ENCODE data around the gene TERF2IP.

Gene TERF2IP

GRCh38 chr16:75687361-75687760 lies 39.8 kb downstream of the TERF2IP start:
- H3K4me3 ChIP-seq (ENCODE audit: low read length), result no peak overlapping the region
- no peak for DNase-seq (ENCODE audit: low read depth)
- TF ChIP-seq CTCF (IDR thresholded peaks at IDR 0.05; ENCODE audit: insufficient read depth, low read depth, low read length, missing control alignments), result no peak

DNA sequence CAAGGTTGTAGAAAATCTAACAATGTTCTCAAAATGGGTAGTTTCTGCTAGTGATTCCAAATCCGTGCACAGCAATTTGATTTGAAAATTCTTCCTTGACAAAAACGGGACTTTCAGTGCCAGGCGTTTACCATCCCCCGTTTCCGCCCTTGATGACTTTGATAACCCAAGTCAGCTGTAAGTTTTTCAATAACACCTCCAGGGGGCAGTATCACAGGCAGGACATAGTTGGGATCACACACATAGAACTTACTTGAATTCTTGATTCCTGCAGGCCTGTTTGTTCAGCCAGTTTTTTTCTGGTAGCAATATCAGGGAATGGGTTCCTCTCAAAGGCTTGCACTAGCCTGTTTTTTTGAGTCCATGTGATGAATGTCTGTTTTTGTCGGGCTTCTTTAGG lies 48.1 kb downstream of the TERF2IP start:
- no peak for DNase-seq (ENCODE audit: low read depth)
- no peak overlapping the region for H3K4me3 ChIP-seq (ENCODE audit: low read length)
- TF ChIP-seq CTCF (IDR thresholded peaks at IDR 0.05; ENCODE audit: insufficient read depth, low read depth, low read length, missing control alignments), result no peak

- TF ChIP-seq CTCF (IDR thresholded peaks at IDR 0.05; ENCODE audit: insufficient read depth, low read depth, low read length, missing control alignments), result no peak
- no peak for DNase-seq (ENCODE audit: low read depth)
- H3K4me3 ChIP-seq (ENCODE audit: low read length), result no peak overlapping the region
Measured at GRCh38 chr16:75697571-75697970, 50.0 kb downstream of the TERF2IP start.

DNA sequence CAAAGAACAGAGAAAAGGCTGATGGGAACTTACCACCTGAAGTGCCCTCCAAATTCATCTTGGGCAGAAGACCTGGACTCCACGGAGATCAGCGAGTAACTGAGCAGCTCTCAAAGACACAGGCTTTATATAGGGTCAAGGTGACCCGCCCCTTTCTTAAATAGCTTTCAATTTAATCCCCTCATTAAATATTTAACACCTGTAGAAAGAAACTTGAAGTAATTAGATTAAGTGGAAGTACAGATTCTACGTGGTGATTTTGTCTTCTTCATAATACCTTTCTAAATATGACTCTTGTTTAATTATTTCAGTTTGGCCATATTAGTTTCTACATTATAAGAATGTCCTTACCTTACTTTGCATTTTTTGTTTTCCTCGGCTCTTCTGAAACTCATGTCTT lies 53.8 kb downstream of the TERF2IP start, which contains the start of gene DUXB:
DUXB (minus strand) TSS at position 101 of the 400 bp plus-strand sequence; CDS start at position 58, 43 bp downstream.
- TF ChIP-seq CTCF (IDR thresholded peaks at IDR 0.05; ENCODE audit: insufficient read depth, low read depth, low read length, missing control alignments), result no peak
- no peak within 1 kb of the TSS for H3K4me3 ChIP-seq (ENCODE audit: low read length)
- DNase-seq (ENCODE audit: low read depth), result no peak

GRCh38 chr16:75702242-75702641 lies 54.7 kb downstream of the TERF2IP start:
- no peak for TF ChIP-seq CTCF (IDR thresholded peaks at IDR 0.05; ENCODE audit: insufficient read depth, low read depth, low read length, missing control alignments)
- peak; percentile 60 for DNase-seq (ENCODE audit: low read depth)
- H3K4me3 ChIP-seq (ENCODE audit: low read length), result no peak overlapping the region

GRCh38 chr16:75703306-75703705 lies 55.7 kb downstream of the TERF2IP start:
- TF ChIP-seq CTCF (IDR thresholded peaks at IDR 0.05; ENCODE audit: insufficient read depth, low read depth, low read length, missing control alignments), result no peak
- H3K4me3 ChIP-seq (ENCODE audit: low read length), result no peak overlapping the region
- DNase-seq (ENCODE audit: low read depth), result peak; percentile 45
